K562 (cell line): ENCODE data around the gene DDX5. TPM values are rescaled to one million over a fixed set of nuclear protein-coding genes. Genes with fewer than 3 reads are reported as not detected.

Experiments used
- ATAC-seq: fragments of 200-7000 bp; cut with Tn5 transposase; 3 replicates; pipeline ENCODE4 v1.9.1; 2020; ENCODE audit warnings: moderate library complexity
- BruUV-seq: library from RNA; stranded (reverse); fragments of 400-500 nt; replicated peaks from 2 replicates; lab custom pipeline; 2021; lab: Mats Ljungman, UMichigan
- CTCF ChIA-PET: fragments of 300-600 bp; formaldehyde crosslinking; extraction: SDS; loops from one replicate; lab custom pipeline; 2021; ENCODE audit warnings: low intra/inter-chr PET ratio; lab: Yijun Ruan, JAX
- POLR2A ChIA-PET: fragments of 300-600, 350-650 bp; sonication (Branson Sonifier 250); formaldehyde crosslinking; extraction: SDS; loops from one replicate; lab custom pipeline; 2021; ENCODE audit warnings: antibody characterized with exemption, inconsistent platforms; lab: Yijun Ruan, JAX
- DNase-seq, 4 experiments: peaks; one replicate each; pipeline versions ENCODE4 v3.0.0 to v3.0.0-alpha.2; 2011 to 2018; ENCODE audit warnings: low spot score in 3 of 4, mixed read lengths in 3 of 4; ENCODE audit errors: extremely low read depth in 1 of 4
- FAIRE-seq: peaks from 2 replicates; lab custom pipeline; 2011; peaks lifted over from hg19 to GRCh38; lab: Jason Lieb, UNC
- H2AFZ ChIP-seq: 2 replicates; pipeline ENCODE4 v1.6.0; 2011; ENCODE audit warnings: low read depth, low read length, control low read depth, inconsistent platforms
- H3K27ac ChIP-seq: fragments of 200-600 bp; 3 replicates; pipeline ENCODE4 v1.8.0; 2011; ENCODE audit warnings: low read depth, mild to moderate bottlenecking, control low read depth, inconsistent platforms, low read length, moderate library complexity, mixed read lengths; ENCODE audit errors: extremely low read depth
- H3K27me3 ChIP-seq, 2 experiments: fragments of 300-600 bp in 1 of 2; 2 replicates in 1 of 2; 3 replicates in 1 of 2; pipeline versions ENCODE4 v1.6.0 to v1.8.0; 2011; ENCODE audit warnings: inconsistent platforms in 2 of 2, low read length in 2 of 2, mild to moderate bottlenecking in 1 of 2, mixed read lengths in 1 of 2, moderate library complexity in 1 of 2; ENCODE audit not compliant: control insufficient read depth in 2 of 2, insufficient read depth in 2 of 2
- H3K36me3 ChIP-seq: fragments of 300-600 bp; 3 replicates; pipeline ENCODE4 v1.8.0; 2011; ENCODE audit warnings: mild to moderate bottlenecking, low read length, inconsistent platforms; ENCODE audit not compliant: control insufficient read depth, insufficient read depth
- H3K4me1 ChIP-seq, 2 experiments: fragments of 200-600 bp in 1 of 2; replicated peaks in 1 of 2; 2 replicates in 1 of 2; 3 replicates in 1 of 2; pipeline versions ENCODE4 v1.5.1 to v1.8.0; 2011; ENCODE audit warnings: inconsistent platforms in 2 of 2, low read length in 2 of 2, mild to moderate bottlenecking in 1 of 2, mixed read lengths in 1 of 2, moderate library complexity in 1 of 2; ENCODE audit not compliant: control insufficient read depth in 2 of 2, insufficient read depth in 2 of 2
- H3K4me2 ChIP-seq: 2 replicates; pipeline ENCODE4 v1.6.1; 2011; ENCODE audit warnings: low read length, control low read depth, inconsistent platforms, mixed read lengths; ENCODE audit not compliant: insufficient read depth
- H3K4me3 ChIP-seq: fragments of 200-600 bp; sonication (generic), shearing (Covaris generic); 2 replicates; pipeline ENCODE4 v1.5.1; 2016; ENCODE audit warnings: control low read depth, inconsistent platforms
- H3K79me2 ChIP-seq: fragments of 200-600 bp; 3 replicates; pipeline ENCODE4 v1.8.0; 2011; ENCODE audit warnings: low read length, inconsistent platforms; ENCODE audit not compliant: control insufficient read depth, insufficient read depth
- H3K9ac ChIP-seq, 2 experiments: 2 replicates each; pipeline versions ENCODE4 v1.6.0 to v1.6.1; 2011; ENCODE audit warnings: low read depth in 2 of 2, low read length in 2 of 2, control low read depth in 1 of 2, inconsistent platforms in 1 of 2, mild to moderate bottlenecking in 1 of 2, mixed read lengths in 1 of 2; ENCODE audit not compliant: insufficient read depth in 1 of 2
- H3K9me1 ChIP-seq: one replicate; pipeline ENCODE4 v1.6.0; 2011; ENCODE audit warnings: inconsistent platforms, mild to moderate bottlenecking, low read length, moderate library complexity; ENCODE audit not compliant: control insufficient read depth, insufficient read depth
- H3K9me3 ChIP-seq: replicated peaks from 2 replicates; pipeline ENCODE4 v1.5.1; 2011; ENCODE audit warnings: low read depth, low read length, inconsistent platforms; ENCODE audit not compliant: control insufficient read depth, insufficient read depth
- H4K20me1 ChIP-seq: replicated peaks from 2 replicates; pipeline ENCODE4 v1.6.1; 2011; ENCODE audit warnings: low read length, inconsistent platforms, mixed read lengths; ENCODE audit not compliant: control insufficient read depth, insufficient read depth
- CBFA2T3 ChIP-seq: fragments of 450-650 bp; IDR thresholded peaks from 2 replicates; pipeline ENCODE4 v1.6.1; 2017
- ELF1 ChIP-seq: fragments of 200-800 bp; sonication (Bioruptor generic); IDR thresholded peaks from 2 replicates; pipeline ENCODE4 v1.6.1; 2016; ENCODE audit warnings: missing genetic modification characterization, missing compliant biosample characterization
- ETS2 ChIP-seq: IDR thresholded peaks from 2 replicates; pipeline ENCODE4 v1.6.1; 2016; ENCODE audit warnings: borderline replicate concordance, missing genetic modification characterization, mild to moderate bottlenecking, moderate library complexity, missing compliant biosample characterization; ENCODE audit not compliant: poor library complexity, severe bottlenecking
- FUS ChIP-seq: fragments of 200-400 bp; formaldehyde crosslinking; optimal IDR thresholded peaks from 2 replicates; pipeline ENCODE3; 2017; ENCODE audit warnings: low read depth, low read length
- HDAC3 ChIP-seq: fragments of 450-650 bp; IDR thresholded peaks from 2 replicates; pipeline ENCODE4 v1.6.1; 2018; ENCODE audit warnings: borderline replicate concordance, mild to moderate bottlenecking, moderate library complexity; ENCODE audit not compliant: partially characterized antibody
- HDAC8 ChIP-seq: fragments of 450-650 bp; IDR thresholded peaks from 2 replicates; pipeline ENCODE4 v1.6.1; 2016; ENCODE audit warnings: mild to moderate bottlenecking, missing genetic modification characterization, moderate library complexity, missing compliant biosample characterization
- KDM1A ChIP-seq, 2 experiments: fragments of 450-650 bp; IDR thresholded peaks; 2 replicates each; pipeline ENCODE4 v1.6.1; 2016; ENCODE audit warnings: mild to moderate bottlenecking in 2 of 2
- NFATC3 ChIP-seq: fragments of 450-650 bp; IDR thresholded peaks from 2 replicates; pipeline ENCODE4 v1.6.1; 2017; ENCODE audit warnings: mild to moderate bottlenecking
- NFRKB ChIP-seq: fragments of 450-650 bp; IDR thresholded peaks from 2 replicates; pipeline ENCODE4 v1.6.1; 2016; ENCODE audit warnings: low read depth
- NR0B1 ChIP-seq: fragments of 450-650 bp; IDR thresholded peaks from one replicate; pipeline ENCODE4 v1.6.1; 2018; ENCODE audit warnings: mild to moderate bottlenecking, moderate library complexity; ENCODE audit not compliant: partially characterized antibody
- SAFB2 ChIP-seq: fragments of 200-400 bp; formaldehyde crosslinking; IDR thresholded peaks from 2 replicates; pipeline ENCODE4 v1.6.1; 2018; ENCODE audit warnings: borderline replicate concordance, low read length, low read depth, moderate library complexity; ENCODE audit not compliant: severe bottlenecking
- STAT5A ChIP-seq: IDR thresholded peaks from 2 replicates; pipeline ENCODE4 v1.6.1; 2012; ENCODE audit warnings: low read length, inconsistent platforms, borderline replicate concordance
- TEAD4 ChIP-seq, 2 experiments: sonication (generic) in 1 of 2; formaldehyde crosslinking in 1 of 2; IDR thresholded peaks; 2 replicates each; pipeline versions ENCODE4 v1.6.1 to v1.8.0; 2012 to 2022; ENCODE audit warnings: borderline replicate concordance in 1 of 2, inconsistent platforms in 1 of 2, low read length in 1 of 2, mild to moderate bottlenecking in 1 of 2, missing genetic modification reagents in 1 of 2
- UBTF ChIP-seq, 2 experiments: IDR thresholded peaks; 2 replicates each; pipeline ENCODE4 v1.6.1; 2012; ENCODE audit warnings: improper control_type of control experiment in 2 of 2, low read depth in 2 of 2, low read length in 2 of 2, borderline replicate concordance in 1 of 2
- VEZF1 ChIP-seq: fragments of 200-800 bp; sonication (Bioruptor generic); IDR thresholded peaks from 2 replicates; pipeline ENCODE4 v1.6.1; 2017; ENCODE audit warnings: missing genetic modification characterization, missing compliant biosample characterization
- ZNF140 ChIP-seq: fragments of 250-450 bp; sonication (Bioruptor Pico); IDR thresholded peaks from 2 replicates; pipeline ENCODE4 v1.8.0; 2021; ENCODE audit warnings: moderate library complexity, mild to moderate bottlenecking, inconsistent platforms
- ZNF316 ChIP-seq: fragments of 450-650 bp; IDR thresholded peaks from 2 replicates; pipeline ENCODE4 v1.6.1; 2016
- ZNF589 ChIP-seq: fragments of 200-800 bp; sonication (Bioruptor generic); IDR thresholded peaks from 2 replicates; pipeline ENCODE4 v1.6.1; 2016; ENCODE audit warnings: low read depth, missing genetic modification characterization, missing compliant biosample characterization
- WGBS: fragments of 100-300 bp; shearing (Covaris generic); methylation state at CpG from one replicate; pipeline ENCODE4 v1.1.6; 2016; ENCODE audit warnings: low coverage, mixed read lengths; ENCODE audit not compliant: insufficient coverage; ENCODE audit errors: missing lambda C conversion rate; 5-methylcytosine and 5-hydroxymethylcytosine counted together
- in situ Hi-C: fragments of 300-500 bp; cut with MboI; formaldehyde crosslinking; loops from 4 replicates; pipeline ENCODE4 v1.15.0; 2018; ENCODE audit warnings: inconsistent platforms, mixed read lengths
- intact Hi-C: fragments of 100-400 bp; cut with micrococcal nuclease; formaldehyde crosslinking; loops from 2 replicates; pipeline ENCODE4 v1.14.2; 2022
- polyA plus RNA-seq, 8 experiments: library from polyadenylated mRNA; depleted of rRNA in 4 of 8; stranded (reverse) in 5 of 8; unstranded in 3 of 8; fragments of >200 nt; fragmentation: Nextera tagmentation in 2 of 8; fragmentation: Illumina TruSeq in 1 of 8; extraction: Ambion mirVana in 2 of 8; extraction: Trizol in 1 of 8; gene quantifications; 2 replicates each; pipeline versions ENCODE4 v1.2.1 to v1.2.3, GENCODE V29; 2011 to 2014; ENCODE audit warnings: inconsistent platforms in 1 of 8, missing spikeins in 1 of 8
- total RNA-seq, 7 experiments: library from RNA; depleted of rRNA in 6 of 7; stranded (reverse); fragments of >200 nt in 6 of 7; fragmentation: Illumina TruSeq in 2 of 7; extraction: Trizol in 2 of 7; gene quantifications; 2 replicates each; pipeline versions ENCODE4 v1.2.1 to v1.2.3, GENCODE V29; 2011 to 2021; ENCODE audit warnings: low replicate concordance in 1 of 7

Gene DDX5
- total and polyA plus RNA-seq, 9 of the 15 experiments (the other 6 are each of a cell fraction or from before 2014, with no cell fraction given): 306 to 1,639 (median 604) TPM

GRCh38 chr17:64547319-64547718, 41.2 kb upstream of the DDX5 start:
- Histone ChIP-seq H3K36me3 (peaks cover 37% of the 10 kb centered on the region), H3K79me2 (no peaks in the 10 kb centered on the region), H3K9ac (no peak overlapping the region), H3K27ac (no peak overlapping the region), H4K20me1 (no peaks in the 10 kb centered on the region), H3K4me2 (no peak overlapping the region), H3K4me1 (peaks cover 6 to 8% of the 10 kb centered on the region in 2 experiments; a peak in 4 of 5 replicates), H2AFZ (no peak overlapping the region), H3K9me1 (no peaks in the 10 kb centered on the region), H3K4me3 (no peak overlapping the region), H3K9me3 (no peaks in the 10 kb centered on the region), H3K27me3 (no peaks in the 10 kb centered on the region)
- ATAC-seq (peak; percentile 97), FAIRE-seq (peak; percentile 75), DNase-seq (peak; percentile 56 to 76 (median 69))
- intact Hi-C loops (no loop called here), in situ Hi-C loops (no loop called here)
- WGBS: 32% methylated on average over 10 of the region's 10 CpGs
- ChIA-PET CTCF (interaction anchor here (0.6 kb wide), 1 partner anchor 11 kb away, joined by 3 read pairs; no protein-coding TSS in a partner anchor), POLR2A (interaction anchor here (0.5 to 1.7 kb wide), 8 partner anchors 8 to 105 kb away, joined by 3 to 8 read pairs (median 3); no protein-coding TSS in a partner anchor)
- BruUV-seq: no TSS peak
- TF ChIP-seq FUS (no peak), ZNF589 (no peak), ZNF316 (0 out of 2 replicates have a peak, but pooled peaks have one; percentile 31), ZNF140 (CRISPR knock-in tag) (no peak), VEZF1 (CRISPR knock-in tag) (peak; percentile 29), UBTF (IDR thresholded peaks at IDR 0.05; ENCODE audit: borderline replicate concordance in 1 of 2, low read depth in 2 of 2, low read length in 2 of 2) (no peak), NFATC3 (no peak), KDM1A (IDR thresholded peaks at IDR 0.05) (peak in 1 of 2 experiments; percentile 34; a peak in 1 of 4 replicates), TEAD4 (IDR thresholded peaks at IDR 0.05; ENCODE audit: low read length) (peak; percentile 60; the same call in 1 of the 2 replicates), TEAD4 (CRISPR knock-in tag; IDR thresholded peaks at IDR 0.05; ENCODE audit: borderline replicate concordance) (no peak), STAT5A (0 out of 2 replicates have a peak, but pooled peaks have one; percentile 10), NFRKB (no peak), SAFB2 (no peak), HDAC3 (no peak), HDAC8 (tag) (no peak), ETS2 (tag) (no peak), ELF1 (tag) (no peak), CBFA2T3 (peak; percentile 77), NR0B1 (no peak)
